K562 (cell line): ENCODE data around the gene PDIA5. TPM values are rescaled to one million over a fixed set of nuclear protein-coding genes. Genes with fewer than 3 reads are reported as not detected.
A peak's percentile ranks its signal among the peaks of the same experiment; 100 is the strongest.

Source experiments
- CREB1 ChIP-seq, 2 experiments: sonication (generic) in 1 of 2; formaldehyde crosslinking in 1 of 2; IDR thresholded peaks; 2 replicates each; pipeline versions ENCODE4 v1.6.1 to v1.8.0; 2012 to 2022; ENCODE audit warnings: inconsistent platforms in 1 of 2, mild to moderate bottlenecking in 1 of 2, missing genetic modification reagents in 1 of 2, moderate library complexity in 1 of 2
- FIP1L1 ChIP-seq: fragments of 200-400 bp; formaldehyde crosslinking; IDR thresholded peaks from 2 replicates; pipeline ENCODE4 v1.6.1; 2018; ENCODE audit warnings: mild to moderate bottlenecking, low read depth, low read length; ENCODE audit not compliant: poor library complexity, severe bottlenecking
- GABPB1 ChIP-seq: sonication (generic); formaldehyde crosslinking; IDR thresholded peaks from 2 replicates; pipeline ENCODE4 v1.8.0; 2022; ENCODE audit warnings: mild to moderate bottlenecking, missing genetic modification reagents
- HCFC1 ChIP-seq: IDR thresholded peaks from 2 replicates; pipeline ENCODE4 v1.6.1; 2012; ENCODE audit warnings: low read depth, low read length, improper control_type of control experiment
- HMGXB4 ChIP-seq: sonication (generic); formaldehyde crosslinking; IDR thresholded peaks from 2 replicates; pipeline ENCODE4 v1.8.1; 2023; ENCODE audit warnings: mild to moderate bottlenecking, missing genetic modification reagents
- HNRNPLL ChIP-seq: fragments of 200-400 bp; formaldehyde crosslinking; IDR thresholded peaks from 2 replicates; pipeline ENCODE4 v1.6.1; 2017; ENCODE audit warnings: low read length, low read depth, mild to moderate bottlenecking; ENCODE audit not compliant: poor library complexity, severe bottlenecking
- IRF2 ChIP-seq: sonication (generic); formaldehyde crosslinking; IDR thresholded peaks from 2 replicates; pipeline ENCODE4 v1.8.1; 2022; ENCODE audit warnings: mild to moderate bottlenecking, missing genetic modification reagents
- LCOR ChIP-seq: sonication (generic); formaldehyde crosslinking; IDR thresholded peaks from 2 replicates; pipeline ENCODE4 v1.8.0; 2022; ENCODE audit warnings: mild to moderate bottlenecking, missing genetic modification reagents
- MAFF ChIP-seq: IDR thresholded peaks from 2 replicates; pipeline ENCODE4 v1.6.1; 2012; ENCODE audit warnings: low read length, improper control_type of control experiment
- MYNN ChIP-seq, 2 experiments: sonication (generic); formaldehyde crosslinking in 1 of 2; IDR thresholded peaks; 2 replicates each; pipeline versions ENCODE4 v1.5.0 to v1.6.1; 2016 to 2020; ENCODE audit warnings: antibody characterized with exemption in 1 of 2, missing genetic modification reagents in 1 of 2
- NRF1 ChIP-seq, 2 experiments: fragments of 450-650 bp; IDR thresholded peaks in 1 of 2; conservative IDR thresholded peaks in 1 of 2; 2 replicates each; pipeline ENCODE4 v1.6.1; 2014; ENCODE audit warnings: mild to moderate bottlenecking in 2 of 2
- PCBP2 ChIP-seq: fragments of 200-400 bp; formaldehyde crosslinking; IDR thresholded peaks from 2 replicates; pipeline ENCODE4 v1.6.1; 2018; ENCODE audit warnings: low read length, low read depth, mild to moderate bottlenecking, moderate library complexity; ENCODE audit not compliant: poor library complexity, severe bottlenecking
- PHB ChIP-seq: fragments of 250-450 bp; sonication (Bioruptor Pico); IDR thresholded peaks from 2 replicates; pipeline ENCODE4 v1.5.0; 2021
- POLR2B ChIP-seq: fragments of 450-650 bp; IDR thresholded peaks from 2 replicates; pipeline ENCODE4 v1.6.1; 2018; ENCODE audit warnings: low read depth; ENCODE audit not compliant: partially characterized antibody
- PTBP1 ChIP-seq: fragments of 200-400 bp; formaldehyde crosslinking; IDR thresholded peaks from 2 replicates; pipeline ENCODE4 v1.6.1; 2017; ENCODE audit warnings: low read depth, low read length
- RBBP5 ChIP-seq: fragments of 200-600 bp; sonication (generic); IDR thresholded peaks from 2 replicates; pipeline ENCODE4 v1.6.1; 2012; ENCODE audit warnings: borderline replicate concordance, mild to moderate bottlenecking, low read length, control low read depth, inconsistent platforms; ENCODE audit not compliant: insufficient read depth, poor library complexity, severe bottlenecking
- SIRT6 ChIP-seq: IDR thresholded peaks from one replicate; pipeline ENCODE4 v1.6.1; 2012; ENCODE audit warnings: low read depth, mild to moderate bottlenecking, control low read depth, inconsistent platforms, low read length, moderate library complexity
- SMARCA5 ChIP-seq: fragments of 450-650 bp; IDR thresholded peaks from 2 replicates; pipeline ENCODE4 v1.6.1; 2016
- SOX6 ChIP-seq: fragments of 450-650 bp; IDR thresholded peaks from 2 replicates; pipeline ENCODE4 v1.6.1; 2014; ENCODE audit warnings: mild to moderate bottlenecking
- TAF7 ChIP-seq: fragments of 450-650 bp; IDR thresholded peaks from 2 replicates; pipeline ENCODE4 v1.6.1; 2016; ENCODE audit warnings: missing genetic modification characterization, missing compliant biosample characterization
- ZKSCAN1 ChIP-seq: fragments of 150-350 bp; IDR thresholded peaks from 2 replicates; pipeline ENCODE4 v1.6.1; 2016; ENCODE audit warnings: low read depth, low read length
- ZNF133 ChIP-seq: fragments of 250-450 bp; sonication (Bioruptor Pico); IDR thresholded peaks from 2 replicates; pipeline ENCODE4 v1.4.0; 2020; ENCODE audit warnings: mild to moderate bottlenecking
- ZNF431 ChIP-seq: sonication (generic); formaldehyde crosslinking; IDR thresholded peaks from 2 replicates; pipeline ENCODE4 v1.8.0; 2022; ENCODE audit warnings: mild to moderate bottlenecking, missing genetic modification reagents
- ZNF511 ChIP-seq: sonication (generic); formaldehyde crosslinking; IDR thresholded peaks from 2 replicates; pipeline ENCODE4 v1.8.0; 2022; ENCODE audit warnings: mild to moderate bottlenecking, missing genetic modification reagents
- ZNF57 ChIP-seq: fragments of 450-650 bp; formaldehyde crosslinking; IDR thresholded peaks from 2 replicates; pipeline ENCODE4 v1.4.0; 2020; ENCODE audit warnings: mild to moderate bottlenecking, moderate library complexity
- polyA plus RNA-seq, 8 experiments: library from polyadenylated mRNA; depleted of rRNA in 4 of 8; stranded (reverse) in 5 of 8; unstranded in 3 of 8; fragments of >200 nt; fragmentation: Nextera tagmentation in 2 of 8; fragmentation: Illumina TruSeq in 1 of 8; extraction: Ambion mirVana in 2 of 8; extraction: Trizol in 1 of 8; gene quantifications; 2 replicates each; pipeline versions ENCODE4 v1.2.1 to v1.2.3, GENCODE V29; 2011 to 2014; ENCODE audit warnings: inconsistent platforms in 1 of 8, missing spikeins in 1 of 8
- total RNA-seq, 7 experiments: library from RNA; depleted of rRNA in 6 of 7; stranded (reverse); fragments of >200 nt in 6 of 7; fragmentation: Illumina TruSeq in 2 of 7; extraction: Trizol in 2 of 7; gene quantifications; 2 replicates each; pipeline versions ENCODE4 v1.2.1 to v1.2.3, GENCODE V29; 2011 to 2021; ENCODE audit warnings: low replicate concordance in 1 of 7
- TF ChIP-seq, protein P1 (sequence below): sonication (generic); formaldehyde crosslinking; IDR thresholded peaks from 2 replicates; pipeline ENCODE4 v1.8.0; 2023; ENCODE audit warnings: mild to moderate bottlenecking, missing genetic modification reagents

PDIA5 gene
- total and polyA plus RNA-seq, 9 of the 15 experiments (the other 6 are each of a cell fraction or from before 2014, with no cell fraction given), result 3.4 to 31.8 (median 19.6) TPM

GRCh38 chr3:123066896-123067688 lies at the start of gene PDIA5 (continued):
- TF ChIP-seq HMGXB4 (CRISPR knock-in tag), result no peak
- peak; percentile 40 for TF ChIP-seq FIP1L1
- TF ChIP-seq HCFC1, result peak; percentile 93
- TF ChIP-seq ZKSCAN1, result peak; percentile 13; the same call in 1 of the 2 replicates
- TF ChIP-seq PCBP2, result no peak
- no peak for TF ChIP-seq ZNF57 (CRISPR knock-in tag)
- TF ChIP-seq, protein P1, sequence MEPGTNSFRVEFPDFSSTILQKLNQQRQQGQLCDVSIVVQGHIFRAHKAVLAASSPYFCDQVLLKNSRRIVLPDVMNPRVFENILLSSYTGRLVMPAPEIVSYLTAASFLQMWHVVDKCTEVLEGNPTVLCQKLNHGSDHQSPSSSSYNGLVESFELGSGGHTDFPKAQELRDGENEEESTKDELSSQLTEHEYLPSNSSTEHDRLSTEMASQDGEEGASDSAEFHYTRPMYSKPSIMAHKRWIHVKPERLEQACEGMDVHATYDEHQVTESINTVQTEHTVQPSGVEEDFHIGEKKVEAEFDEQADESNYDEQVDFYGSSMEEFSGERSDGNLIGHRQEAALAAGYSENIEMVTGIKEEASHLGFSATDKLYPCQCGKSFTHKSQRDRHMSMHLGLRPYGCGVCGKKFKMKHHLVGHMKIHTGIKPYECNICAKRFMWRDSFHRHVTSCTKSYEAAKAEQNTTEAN, result no peak
- TF ChIP-seq ZNF431 (CRISPR knock-in tag), result 0 out of 2 replicates have a peak, but pooled peaks have one; percentile 11
- TF ChIP-seq NRF1 (conservative IDR thresholded peaks at IDR 0.05 in 1 of 2, IDR thresholded peaks at IDR 0.05 in 1 of 2), result peak; percentile 94 to 95
- no peak for TF ChIP-seq IRF2 (CRISPR knock-in tag)
- no peak for TF ChIP-seq SOX6
- TF ChIP-seq SMARCA5, result no peak
- TF ChIP-seq RBBP5, result peak; percentile 39
- TF ChIP-seq PHB, result no peak
- peak; percentile 22; the same call in 1 of the 2 replicates for TF ChIP-seq LCOR
- no peak for TF ChIP-seq ZNF133 (CRISPR knock-in tag)
- TF ChIP-seq GABPB1 (CRISPR knock-in tag), result peak; percentile 63; the same call in 1 of the 2 replicates
- TF ChIP-seq MYNN (IDR thresholded peaks at IDR 0.05), result no peak
- no peak for TF ChIP-seq MYNN (CRISPR knock-in tag; IDR thresholded peaks at IDR 0.05)
- peak; percentile 56 for TF ChIP-seq POLR2B
- TF ChIP-seq CREB1 (IDR thresholded peaks at IDR 0.05), result peak; percentile 43; the same call in 1 of the 2 replicates
- 0 out of 2 replicates have a peak, but pooled peaks have one; percentile 54 for TF ChIP-seq CREB1 (CRISPR knock-in tag; IDR thresholded peaks at IDR 0.05)
- TF ChIP-seq ZNF511, result 0 out of 2 replicates have a peak, but pooled peaks have one; percentile 22
- no peak for TF ChIP-seq PTBP1
- TF ChIP-seq MAFF, result no peak
- TF ChIP-seq TAF7, result no peak
- TF ChIP-seq HNRNPLL, result peak; percentile 64
- TF ChIP-seq SIRT6, result no peak
